GM11168 (cell line): ENCODE data around the gene CENPB.

Source experiments
- in situ Hi-C: fragments of 300-500 bp; cut with MboI; formaldehyde crosslinking; loops from one replicate; pipeline ENCODE4 v1.12.0; 2022; ENCODE audit warnings: low sequenced_read_pairs; ENCODE audit not compliant: unreplicated experiment

The CENPB gene

DNA sequence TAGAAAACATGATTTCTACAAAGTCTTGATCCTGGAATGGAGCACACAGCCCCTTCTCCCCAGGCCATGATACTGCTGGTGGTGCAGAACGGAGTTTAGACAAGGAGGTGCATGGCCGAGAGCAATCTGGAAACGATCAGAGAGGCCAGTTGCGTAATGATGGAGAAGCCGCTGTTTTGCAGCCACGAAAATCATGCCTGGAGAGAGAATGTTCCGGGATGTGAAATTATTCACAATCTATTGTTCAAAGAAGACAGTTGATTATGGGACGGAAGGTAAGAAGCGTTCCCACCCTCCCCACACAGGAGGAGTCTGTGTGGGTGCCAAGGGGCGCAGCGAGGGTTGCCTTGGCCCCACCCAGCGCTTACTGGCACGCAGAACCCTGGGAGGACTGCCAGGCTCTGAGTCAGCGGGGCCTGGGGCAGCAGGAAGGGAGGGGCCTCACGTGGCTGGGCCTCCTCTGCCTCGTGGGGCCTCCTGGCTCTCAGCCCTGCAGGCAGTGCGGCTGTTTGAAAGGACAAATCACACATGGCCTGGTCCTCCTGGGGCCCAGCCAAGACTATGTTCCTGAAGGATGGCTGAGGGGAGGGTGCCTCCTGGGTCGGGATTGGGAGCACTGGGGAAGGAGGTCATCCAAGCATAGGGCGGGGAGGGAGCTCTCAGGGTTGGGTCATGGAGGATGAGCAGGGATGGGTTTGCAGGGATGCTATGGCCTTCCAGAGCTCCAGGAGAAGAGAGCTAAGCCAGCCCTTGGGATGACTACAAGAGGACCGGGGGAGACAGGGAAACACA is 25.1 kb upstream of the CENPB start:
- in situ Hi-C loops: no loop called here

DNA sequence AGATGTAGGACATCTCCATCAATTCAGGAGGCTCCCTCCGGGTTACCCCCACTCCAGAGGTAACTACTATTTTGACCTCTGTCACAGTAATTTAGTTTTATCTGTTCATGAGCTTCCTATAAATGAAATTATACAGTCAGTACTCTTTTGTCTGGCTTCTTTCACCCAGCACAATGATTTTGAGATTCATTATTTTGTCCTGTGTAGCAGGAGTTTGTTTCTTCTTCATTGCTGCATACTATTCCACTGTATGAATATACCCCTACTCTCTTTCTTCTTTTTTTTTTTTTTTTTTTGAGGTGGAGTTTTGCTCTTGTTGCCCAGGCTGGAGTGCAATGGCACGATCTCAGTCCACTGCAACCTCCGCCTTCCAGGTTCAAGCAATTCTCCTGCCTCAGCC is 22.0 kb upstream of the CENPB start:
- in situ Hi-C loops: no loop called here

DNA sequence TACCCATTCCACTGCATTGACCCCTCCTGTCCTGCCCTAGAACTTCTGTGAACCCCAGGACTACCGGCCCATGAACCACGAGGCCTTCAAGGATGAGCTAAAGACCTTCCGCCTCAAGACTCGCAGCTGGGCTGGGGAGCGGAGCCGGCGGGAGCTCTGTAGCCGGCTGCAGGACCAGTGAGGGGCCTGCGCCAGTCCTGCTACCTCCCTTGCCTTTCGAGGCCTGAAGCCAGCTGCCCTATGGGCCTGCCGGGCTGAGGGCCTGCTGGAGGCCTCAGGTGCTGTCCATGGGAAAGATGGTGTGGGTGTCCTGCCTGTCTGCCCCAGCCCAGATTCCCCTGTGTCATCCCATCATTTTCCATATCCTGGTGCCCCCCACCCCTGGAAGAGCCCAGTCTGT is 18.2 kb upstream of the CENPB start:
- in situ Hi-C loops: no loop called here

DNA sequence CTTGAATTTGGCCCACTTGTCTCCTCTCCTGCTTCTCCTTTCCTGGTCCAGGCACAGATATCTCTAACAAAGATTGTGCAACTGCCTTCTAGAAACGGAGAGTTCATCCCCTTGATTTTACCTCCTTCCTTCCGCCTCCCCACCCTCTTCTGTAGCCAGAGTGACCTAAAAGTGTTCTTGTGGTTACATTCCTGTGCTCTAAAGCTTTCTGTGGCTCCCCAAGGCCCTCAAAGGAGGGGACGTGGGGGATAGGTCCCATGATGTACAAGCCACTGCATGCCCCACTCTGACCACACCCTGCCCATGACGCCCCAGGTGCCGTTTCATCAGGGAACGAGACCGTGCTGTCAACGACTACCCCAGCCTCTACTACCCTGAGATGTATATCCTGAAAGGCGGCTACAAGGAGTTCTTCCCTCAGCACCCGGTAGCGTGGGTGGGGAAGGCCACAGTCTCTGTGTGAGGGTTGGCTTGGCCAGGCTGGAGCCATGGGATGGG is 17.8 kb upstream of the CENPB start:
- in situ Hi-C loops: no loop called here

DNA sequence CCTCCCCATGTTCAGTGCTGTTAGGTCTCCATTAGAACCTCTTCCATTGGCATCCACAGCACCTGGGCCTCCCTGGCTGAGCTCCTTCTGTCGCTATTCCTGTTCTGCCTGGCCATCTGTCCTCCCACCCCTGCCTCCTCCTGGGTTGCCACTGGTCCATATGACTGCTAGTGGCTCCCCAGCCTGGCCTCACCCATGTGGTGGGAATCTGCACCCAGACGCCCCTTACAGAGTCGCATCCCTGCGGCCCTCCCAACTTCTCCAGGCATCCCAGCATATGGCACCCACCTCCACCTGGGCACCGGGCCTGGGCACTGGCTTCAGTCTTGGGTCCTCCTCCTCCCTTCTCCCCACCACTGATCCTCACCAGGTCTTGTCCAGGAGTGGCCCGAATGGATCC is 17.3 kb upstream of the CENPB start:
- in situ Hi-C loops: no loop called here

DNA sequence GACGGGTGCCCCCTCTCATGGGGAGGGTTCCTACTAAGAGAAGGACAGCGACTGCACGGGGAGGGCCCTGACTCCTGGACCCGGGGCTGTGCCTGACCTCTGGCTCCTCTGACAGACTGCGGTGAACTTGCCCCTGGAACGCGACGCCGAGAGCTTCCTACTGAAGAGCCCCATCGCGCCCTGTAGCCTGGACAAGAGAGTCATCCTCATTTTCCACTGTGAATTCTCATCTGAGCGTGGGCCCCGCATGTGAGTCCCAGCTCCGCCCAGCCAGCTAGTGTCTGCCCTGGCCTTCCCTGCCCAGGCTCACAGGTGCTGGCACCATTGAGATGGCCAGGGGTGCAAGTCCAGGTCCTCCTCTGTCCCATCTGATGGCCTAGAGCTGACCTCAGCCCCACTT is 16.7 kb upstream of the CENPB start:
- in situ Hi-C loops: no loop called here

DNA sequence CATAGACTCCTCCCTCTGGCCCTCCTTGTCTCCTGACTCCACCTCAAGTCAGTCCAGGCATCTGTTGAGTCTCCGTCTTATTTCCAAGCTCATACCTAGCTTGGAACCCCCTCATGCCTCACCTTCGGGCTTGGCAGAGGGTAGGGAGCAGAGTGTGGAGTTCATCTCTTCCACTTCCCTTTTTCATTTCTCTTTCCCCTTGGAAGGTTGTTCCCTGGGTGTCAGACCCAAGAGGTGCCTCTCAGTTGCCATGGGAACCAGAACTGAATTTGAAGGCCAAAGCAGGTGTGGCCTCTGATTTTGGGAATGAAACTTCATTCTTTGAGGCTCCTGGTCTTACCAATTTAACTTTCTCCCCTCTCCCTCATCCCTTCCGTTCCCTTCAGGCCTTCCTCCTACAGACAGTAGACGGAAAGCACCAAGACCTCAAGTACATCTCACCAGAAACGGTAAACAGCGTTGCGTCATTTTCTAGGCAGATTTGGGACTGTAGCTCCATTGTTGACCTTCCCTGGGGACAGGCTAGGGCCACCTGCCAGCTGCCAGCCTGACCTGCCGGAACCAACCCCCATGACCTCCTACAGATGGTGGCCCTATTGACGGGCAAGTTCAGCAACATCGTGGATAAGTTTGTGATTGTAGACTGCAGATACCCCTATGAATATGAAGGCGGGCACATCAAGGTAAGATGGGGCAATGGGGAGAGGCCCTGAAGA is 16.1 kb upstream of the CENPB start:
- in situ Hi-C loops: no loop called here

DNA sequence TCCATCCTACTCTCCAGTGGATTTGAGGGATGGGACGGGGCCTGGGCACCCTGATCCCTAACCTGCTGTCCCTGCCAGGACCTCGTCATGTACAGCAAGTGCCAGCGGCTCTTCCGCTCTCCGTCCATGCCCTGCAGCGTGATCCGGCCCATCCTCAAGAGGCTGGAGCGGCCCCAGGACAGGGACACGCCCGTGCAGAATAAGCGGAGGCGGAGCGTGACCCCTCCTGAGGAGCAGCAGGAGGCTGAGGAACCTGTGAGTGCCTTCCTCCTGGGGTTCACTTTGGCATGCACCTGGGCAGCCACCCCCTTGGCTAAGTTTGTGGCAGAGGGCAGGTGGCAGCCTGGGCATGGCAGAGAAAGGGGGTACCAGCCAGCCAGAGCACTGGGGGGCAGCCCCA is 15.3 kb upstream of the CENPB start:
- in situ Hi-C loops: no loop called here

DNA sequence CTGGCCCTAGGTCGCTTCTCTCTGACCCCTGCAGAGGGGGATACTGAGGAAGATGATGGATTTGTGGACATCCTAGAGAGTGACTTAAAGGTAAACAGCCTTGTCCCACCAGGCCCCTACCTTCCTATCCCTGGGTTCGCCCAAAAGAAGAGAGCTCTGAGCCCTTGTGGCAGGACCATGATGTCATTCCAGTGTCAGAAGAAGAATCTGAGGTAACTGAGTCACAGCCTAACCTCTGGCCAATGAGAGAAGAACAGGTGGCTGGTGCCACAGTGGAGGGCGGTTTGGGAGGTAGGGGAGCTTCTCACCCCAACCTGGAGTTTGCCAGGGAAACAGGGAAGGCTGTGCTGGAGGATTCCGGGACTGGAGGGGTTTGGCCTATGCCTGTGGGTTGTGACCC is 14.8 kb upstream of the CENPB start:
- in situ Hi-C loops: no loop called here

DNA sequence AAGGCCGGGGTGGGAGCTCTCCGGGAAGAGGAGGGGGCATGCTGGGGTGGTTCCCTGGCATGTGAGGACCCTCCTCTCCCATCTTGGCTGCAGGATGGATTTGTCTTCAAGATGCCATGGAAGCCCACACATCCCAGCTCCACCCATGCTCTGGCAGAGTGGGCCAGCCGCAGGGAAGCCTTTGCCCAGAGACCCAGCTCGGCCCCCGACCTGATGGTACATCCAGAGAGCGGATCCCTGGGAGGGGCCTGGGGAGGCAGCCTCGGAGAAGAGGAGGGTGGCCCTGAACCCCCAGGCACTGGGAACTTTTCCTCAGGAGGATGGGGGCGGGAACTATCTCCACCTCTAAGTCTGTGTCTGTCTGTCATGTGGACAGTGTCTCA is 14.3 kb upstream of the CENPB start:
- in situ Hi-C loops: no loop called here

DNA sequence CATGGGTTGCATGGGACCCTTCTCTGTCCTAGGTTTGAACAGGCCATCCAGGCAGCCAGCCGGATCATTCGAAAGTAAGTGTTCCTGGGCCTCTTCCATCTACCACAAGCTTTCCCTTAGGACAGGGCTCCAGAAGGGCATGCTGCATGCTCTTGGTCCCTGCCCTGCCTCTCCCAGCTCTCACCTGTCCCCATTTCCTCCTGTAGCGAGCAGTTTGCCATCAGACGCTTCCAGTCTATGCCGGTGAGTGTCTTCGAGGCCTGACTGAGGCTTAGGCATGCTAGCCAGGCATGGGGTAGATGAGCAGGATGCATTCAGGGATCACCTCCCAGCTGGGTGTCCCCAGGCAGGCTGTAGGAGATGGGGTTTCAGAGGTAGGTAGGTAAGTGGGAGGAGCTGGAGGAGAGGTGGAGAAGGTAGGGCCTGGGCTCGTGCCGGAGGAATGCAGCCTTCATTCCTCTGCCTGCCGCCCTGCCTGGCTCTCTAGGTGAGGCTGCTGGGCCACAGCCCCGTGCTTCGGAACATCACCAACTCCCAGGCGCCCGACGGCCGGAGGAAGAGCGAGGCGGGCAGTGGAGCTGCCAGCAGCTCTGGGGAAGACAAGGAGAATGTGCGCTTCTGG is 13.8 kb upstream of the CENPB start:
- in situ Hi-C loops: no loop called here

DNA sequence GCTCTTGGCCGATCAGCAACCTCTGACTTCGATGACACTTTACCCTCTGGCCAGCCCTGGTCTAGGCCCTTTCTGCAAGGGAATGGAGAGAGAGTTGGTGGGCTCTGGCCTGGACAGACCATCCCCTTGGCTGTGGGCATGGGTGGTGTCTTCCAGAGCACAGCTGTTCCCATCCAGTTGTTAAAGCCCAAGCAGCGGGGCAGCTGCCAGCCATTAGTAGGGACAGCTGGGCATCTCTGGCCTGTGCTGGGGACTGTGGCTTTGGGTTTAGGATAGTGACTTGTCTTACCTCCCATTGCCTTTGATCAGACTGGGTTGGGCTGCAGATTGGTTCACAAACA is 12.3 kb upstream of the CENPB start:
- in situ Hi-C loops: no loop called here

DNA sequence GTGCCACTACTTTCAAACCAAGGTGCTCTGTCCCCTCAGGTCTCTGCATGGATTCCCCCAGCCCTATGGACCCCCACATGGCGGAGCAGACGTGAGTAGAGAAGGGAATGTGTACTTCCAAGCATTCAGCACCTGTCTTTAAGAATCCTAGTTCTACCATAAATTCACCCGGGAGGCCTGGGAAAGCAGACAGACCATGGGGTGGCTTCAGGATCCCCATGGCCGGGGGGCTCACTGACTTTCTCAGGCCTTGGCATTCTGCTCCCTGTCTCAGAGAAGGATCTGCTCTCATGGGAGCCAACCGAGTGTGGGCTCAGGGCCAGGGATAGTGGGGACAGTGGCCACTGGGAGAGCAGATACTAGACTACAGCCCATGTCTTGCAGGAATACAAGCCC is 11.8 kb upstream of the CENPB start:
- in situ Hi-C loops: no loop called here

DNA sequence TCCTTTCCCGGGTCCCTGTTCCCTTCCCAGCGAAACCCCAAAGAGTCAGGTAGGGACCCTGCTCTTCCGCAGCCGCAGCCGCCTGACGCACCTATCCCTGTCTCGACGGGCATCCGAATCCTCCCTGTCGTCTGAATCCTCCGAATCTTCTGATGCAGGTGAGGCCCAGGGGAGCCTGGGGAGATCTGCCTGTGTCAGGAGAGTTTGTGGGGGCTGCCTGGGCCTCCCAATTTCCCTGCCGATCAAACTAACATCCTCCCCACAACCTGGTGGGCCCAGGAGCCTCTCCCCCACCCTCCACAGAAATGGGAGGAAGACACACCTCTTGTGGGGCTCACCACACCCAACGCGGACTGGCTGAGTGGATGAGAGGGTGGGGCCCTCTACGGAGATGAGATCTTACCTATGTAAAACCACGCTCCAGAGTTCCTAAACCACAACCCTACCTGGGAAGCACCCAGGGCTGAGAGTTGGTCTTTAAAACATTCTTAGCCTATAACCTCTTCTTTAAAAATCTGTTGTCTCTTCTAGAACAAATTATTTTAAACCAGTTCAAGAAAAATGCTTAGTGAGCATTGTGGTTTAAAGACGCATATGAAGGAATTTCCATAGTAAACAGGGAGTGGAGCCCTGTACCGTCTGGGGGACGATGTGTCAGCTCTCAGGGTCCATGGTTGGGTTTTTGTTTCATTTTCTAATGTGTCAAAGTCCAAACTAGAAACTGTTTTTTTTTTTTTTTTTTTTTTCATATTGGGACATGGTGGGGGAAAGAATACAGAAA is 11.2 kb upstream of the CENPB start:
- in situ Hi-C loops: no loop called here

DNA sequence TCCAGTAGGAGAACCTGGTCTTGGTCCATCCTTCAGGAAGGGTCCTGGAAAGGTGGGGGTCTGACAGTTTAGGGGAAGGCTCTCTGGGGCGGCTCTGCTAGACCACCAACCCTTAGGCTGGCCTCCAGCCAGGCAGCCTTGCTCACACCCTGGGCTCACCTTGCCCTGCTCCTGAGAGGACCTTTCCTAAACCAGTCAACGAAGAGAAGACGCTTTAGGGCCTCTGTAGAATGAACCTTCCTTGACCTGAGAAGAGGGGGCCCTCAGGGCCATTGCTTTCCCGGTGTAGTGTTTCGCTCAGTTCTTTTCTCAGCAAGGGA is 10.6 kb upstream of the CENPB start:
- in situ Hi-C loops: no loop called here

DNA sequence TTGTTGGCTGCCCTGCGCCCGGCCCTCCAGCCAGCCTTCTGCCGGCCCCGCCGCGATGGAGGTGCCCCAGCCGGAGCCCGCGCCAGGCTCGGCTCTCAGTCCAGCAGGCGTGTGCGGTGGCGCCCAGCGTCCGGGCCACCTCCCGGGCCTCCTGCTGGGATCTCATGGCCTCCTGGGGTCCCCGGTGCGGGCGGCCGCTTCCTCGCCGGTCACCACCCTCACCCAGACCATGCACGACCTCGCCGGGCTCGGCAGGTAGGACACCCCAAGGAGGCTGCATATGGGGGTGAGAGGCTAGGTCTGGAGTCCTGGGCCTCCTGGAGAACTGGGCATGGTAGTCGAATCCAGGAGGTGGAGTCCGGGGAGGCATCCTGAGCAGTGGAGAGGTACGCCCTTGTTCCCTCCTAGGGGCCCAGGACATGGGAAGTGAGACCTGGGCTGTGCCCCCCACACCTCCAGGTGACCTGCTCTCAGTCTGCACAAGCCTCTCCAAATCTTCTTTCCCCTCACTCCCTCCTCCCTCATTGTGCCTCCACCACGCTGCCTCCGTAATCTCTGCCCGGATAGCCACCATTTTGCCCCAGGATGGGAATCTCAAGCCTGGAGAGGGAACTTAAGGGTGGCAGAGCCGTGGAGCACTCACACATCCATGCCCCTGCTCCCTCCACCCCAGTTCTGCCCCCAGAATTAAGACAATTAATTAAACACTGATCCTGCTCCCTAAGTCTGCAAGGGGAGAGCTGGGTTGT is 10.1 kb upstream of the CENPB start:
- in situ Hi-C loops: no loop called here

DNA sequence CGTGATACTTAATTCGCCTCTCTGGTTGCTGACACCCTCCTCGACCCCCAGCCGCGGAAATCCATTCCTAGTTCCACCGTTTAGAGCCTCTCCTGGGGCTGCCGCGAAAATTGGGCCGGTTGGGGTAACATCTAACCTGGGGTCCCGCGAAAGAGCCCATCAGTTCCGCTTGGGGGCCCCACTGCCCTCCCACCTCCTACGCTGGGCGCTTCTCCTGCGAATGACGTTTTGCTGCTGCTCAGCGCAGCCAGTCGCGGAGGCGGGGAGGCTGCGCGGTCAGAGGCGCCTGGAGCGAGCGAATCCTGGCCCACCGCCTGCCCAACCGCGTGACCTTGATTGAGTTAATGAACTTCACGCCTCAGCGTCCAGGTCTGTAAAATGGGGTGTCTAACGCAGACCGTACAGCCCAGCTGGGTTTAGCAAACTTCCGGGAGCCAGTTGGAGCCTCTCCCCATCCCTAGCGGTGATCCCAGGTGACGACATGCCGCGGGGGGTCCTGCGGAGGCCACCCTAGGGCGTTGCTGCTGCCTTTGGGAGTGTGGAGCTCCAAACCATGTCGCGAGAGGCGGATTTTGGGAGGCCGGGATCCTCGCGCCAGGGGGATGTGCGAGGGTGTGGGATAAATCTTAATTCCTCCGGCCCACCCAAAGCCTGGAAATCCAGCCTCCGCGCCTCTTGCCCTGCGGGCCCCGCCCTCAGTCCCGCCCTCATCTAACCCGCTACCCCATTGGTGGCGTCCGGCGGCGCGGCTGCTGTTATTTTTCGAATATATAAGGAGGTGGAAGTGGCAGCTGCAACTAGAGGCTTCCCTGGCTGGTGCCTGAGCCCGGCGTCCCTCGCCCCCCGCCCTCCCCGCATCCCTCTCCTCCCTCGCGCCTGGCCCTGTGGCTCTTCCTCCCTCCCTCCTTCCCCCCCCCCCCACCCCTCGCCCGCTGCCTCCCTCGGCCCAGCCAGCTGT is 9.2 kb upstream of the CENPB start, which contains the start of gene CDC25B:
Gene CDC25B (plus strand): TSS at position 800 of the 958 bp plus-strand sequence. CDS start 222 bp downstream, outside the sequence.
- in situ Hi-C loops: no loop called here

DNA sequence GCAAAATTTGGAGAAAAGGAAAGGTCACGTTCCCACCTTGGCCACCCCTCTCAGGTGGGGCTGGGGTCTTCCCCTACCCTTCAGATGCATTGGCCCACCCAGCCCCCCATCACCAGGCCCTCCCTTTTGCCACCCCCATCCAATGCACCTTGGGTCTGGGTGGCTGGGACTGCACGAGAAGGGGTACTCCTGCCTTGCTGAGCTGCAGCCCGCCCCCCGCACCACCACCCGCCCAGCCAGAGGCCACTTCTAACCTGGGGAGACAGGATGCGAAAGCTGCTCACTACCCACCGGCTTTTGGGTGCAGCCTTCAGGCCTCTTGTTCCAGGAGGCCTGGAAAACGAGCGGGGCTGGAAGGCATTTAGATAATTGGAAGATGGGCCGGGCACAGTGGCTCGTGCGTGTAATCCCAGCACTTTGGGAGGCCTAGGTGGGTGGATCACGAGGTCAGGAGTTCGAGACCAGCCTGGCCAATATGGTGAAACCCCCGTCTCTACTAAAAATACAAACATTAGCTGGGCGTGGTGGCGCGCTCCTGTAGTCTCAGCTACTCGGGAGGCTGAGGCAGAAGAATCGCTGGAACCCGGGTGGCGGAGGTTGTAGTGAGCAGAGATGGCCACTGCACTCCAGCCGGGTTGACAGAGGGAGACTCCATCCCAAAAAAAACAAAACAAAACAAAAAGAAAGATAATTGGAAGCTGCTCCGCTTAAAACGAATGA is 8.3 kb upstream of the CENPB start:
- in situ Hi-C loops: no loop called here
